ENCODE data around the gene ST6GAL1.
A peak's percentile ranks its signal among the peaks of the same experiment; 100 is the strongest.
"Not testable (repeated sequence)": the region's sequence is repeated elsewhere in the genome, so short reads cannot be mapped to it uniquely, and the experiment has no call there.

Gene ST6GAL1

GRCh38 chr3:186930143-186930640 is at the start of gene ST6GAL1:
TSS of gene ST6GAL1 (plus strand) at chr3:186930526. CDS start at chr3:187042704, 112,178 bp downstream.
- peak; percentile 63 for DNase-seq (ENCODE audit: low spot score)

DNA sequence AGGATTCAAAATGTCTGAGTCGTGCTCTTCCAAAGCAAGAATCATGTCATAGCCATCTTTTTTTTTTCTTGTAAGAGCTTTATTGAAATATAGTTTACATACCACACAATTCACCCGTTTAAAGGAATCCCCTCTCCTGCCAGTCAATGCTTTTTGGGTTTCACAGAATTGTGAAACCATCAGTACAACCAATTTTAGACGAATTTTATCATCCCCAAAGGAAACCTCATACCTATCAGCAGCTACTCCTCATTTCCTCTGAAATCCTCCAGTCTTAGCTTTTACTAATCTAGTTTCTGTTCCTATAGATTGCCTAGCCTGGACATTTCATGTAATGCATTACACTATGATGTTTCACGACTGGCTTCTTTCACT is 48.2 kb upstream of the ST6GAL1 start:
- no peak for DNase-seq (ENCODE audit: low spot score)

- DNase-seq (ENCODE audit: low spot score): peak; percentile 66
Measured at GRCh38 chr3:186882881-186883685, 47.2 kb upstream of the ST6GAL1 start.

- DNase-seq (ENCODE audit: low spot score): no peak
Measured at GRCh38 chr3:186883686-186884058, 46.7 kb upstream of the ST6GAL1 start.

GRCh38 chr3:186884868-186885267 is 45.5 kb upstream of the ST6GAL1 start:
- not testable (repeated sequence) for DNase-seq (ENCODE audit: low spot score)

- DNase-seq (ENCODE audit: low spot score): no peak
Measured at GRCh38 chr3:186886202-186886981, 43.9 kb upstream of the ST6GAL1 start.

DNA sequence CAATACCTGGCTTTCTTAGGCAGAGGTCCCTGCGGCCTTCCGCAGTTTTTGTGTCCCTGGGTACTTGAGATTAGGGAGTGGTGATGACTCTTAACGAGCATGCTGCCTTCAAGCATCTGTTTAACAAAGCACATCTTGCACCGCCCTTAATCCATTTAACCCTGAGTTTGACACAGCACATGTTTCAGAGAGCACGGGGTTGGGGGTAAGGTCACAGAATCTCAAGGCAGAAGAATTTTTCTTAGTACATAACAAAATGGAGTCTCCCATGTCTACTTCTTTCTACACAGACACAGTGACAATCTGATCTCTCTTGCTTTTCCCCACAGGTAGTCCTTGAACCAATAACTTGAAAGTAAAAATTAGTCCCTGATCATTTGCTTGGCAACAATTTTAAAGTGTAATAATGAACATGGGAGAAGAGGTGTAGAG is 42.8 kb upstream of the ST6GAL1 start:
- not testable (repeated sequence) for DNase-seq (ENCODE audit: low spot score)

GRCh38 chr3:186888569-186888968 is 41.8 kb upstream of the ST6GAL1 start:
- DNase-seq (ENCODE audit: low spot score): no peak

- not testable (repeated sequence) for DNase-seq (ENCODE audit: low spot score)
Measured at GRCh38 chr3:186889698-186890097, 40.6 kb upstream of the ST6GAL1 start.

- DNase-seq (ENCODE audit: low spot score): no peak
Measured at GRCh38 chr3:186890911-186891310, 39.4 kb upstream of the ST6GAL1 start.

DNA sequence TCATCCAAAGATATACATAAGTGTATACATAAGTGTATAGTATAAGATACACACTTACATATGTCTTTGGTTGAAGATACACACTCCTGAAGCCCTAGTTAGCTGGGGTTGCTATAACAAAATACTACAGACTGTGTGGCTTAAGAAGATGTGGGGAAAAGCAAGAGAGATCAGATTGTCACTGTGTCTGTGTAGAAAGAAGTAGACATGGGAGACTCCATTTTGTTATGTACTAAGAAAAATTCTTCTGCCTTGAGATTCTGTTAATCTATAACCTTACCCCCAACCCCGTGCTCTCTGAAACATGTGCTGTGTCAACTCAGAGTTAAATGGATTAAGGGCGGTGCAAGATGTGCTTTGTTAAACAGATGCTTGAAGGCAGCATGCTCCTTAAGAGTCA is 37.3 kb upstream of the ST6GAL1 start:
- not testable (repeated sequence) for DNase-seq (ENCODE audit: low spot score)

DNA sequence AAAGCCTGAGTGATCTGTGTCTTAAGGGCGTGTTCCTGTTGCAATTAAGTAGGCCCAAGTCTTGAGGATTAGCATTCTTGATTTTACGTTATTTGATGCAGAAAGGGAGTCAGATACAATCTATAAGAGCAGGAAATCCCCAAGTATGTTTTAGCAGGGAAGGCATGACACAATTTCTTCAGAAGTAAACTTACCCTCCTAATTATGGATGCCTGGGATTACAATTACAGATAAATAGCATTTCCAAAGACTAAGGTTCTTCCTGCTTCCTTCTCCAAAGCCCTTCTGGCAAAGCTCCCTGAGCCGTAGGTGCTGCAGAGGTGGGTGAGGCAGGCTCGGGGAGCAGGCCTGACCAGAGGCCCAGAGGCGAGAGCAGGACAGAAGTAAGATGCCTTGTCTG is 34.9 kb upstream of the ST6GAL1 start:
- no peak for DNase-seq (ENCODE audit: low spot score)

GRCh38 chr3:186896006-186896405 is 34.3 kb upstream of the ST6GAL1 start:
- no peak for DNase-seq (ENCODE audit: low spot score)

DNA sequence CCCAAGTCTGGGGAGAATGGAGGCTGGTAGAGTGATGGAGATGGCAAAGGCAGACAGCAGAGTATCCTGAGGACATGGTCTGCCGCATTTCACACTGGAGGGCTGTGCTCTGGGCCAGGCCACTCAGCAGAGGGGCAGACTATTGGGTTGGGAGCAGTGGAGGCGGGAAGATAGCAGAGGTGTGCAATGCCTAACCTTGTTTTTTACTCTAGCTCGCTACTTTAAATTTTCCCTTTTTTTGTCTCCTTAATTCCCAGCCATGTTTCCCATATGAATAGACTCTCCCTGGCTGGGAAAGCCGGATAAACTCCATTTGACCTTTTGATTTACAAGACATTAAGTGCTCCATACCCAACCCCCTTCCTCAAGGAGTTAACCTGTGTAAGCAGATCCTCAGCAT is 33.5 kb upstream of the ST6GAL1 start:
- no peak for DNase-seq (ENCODE audit: low spot score)

DNA sequence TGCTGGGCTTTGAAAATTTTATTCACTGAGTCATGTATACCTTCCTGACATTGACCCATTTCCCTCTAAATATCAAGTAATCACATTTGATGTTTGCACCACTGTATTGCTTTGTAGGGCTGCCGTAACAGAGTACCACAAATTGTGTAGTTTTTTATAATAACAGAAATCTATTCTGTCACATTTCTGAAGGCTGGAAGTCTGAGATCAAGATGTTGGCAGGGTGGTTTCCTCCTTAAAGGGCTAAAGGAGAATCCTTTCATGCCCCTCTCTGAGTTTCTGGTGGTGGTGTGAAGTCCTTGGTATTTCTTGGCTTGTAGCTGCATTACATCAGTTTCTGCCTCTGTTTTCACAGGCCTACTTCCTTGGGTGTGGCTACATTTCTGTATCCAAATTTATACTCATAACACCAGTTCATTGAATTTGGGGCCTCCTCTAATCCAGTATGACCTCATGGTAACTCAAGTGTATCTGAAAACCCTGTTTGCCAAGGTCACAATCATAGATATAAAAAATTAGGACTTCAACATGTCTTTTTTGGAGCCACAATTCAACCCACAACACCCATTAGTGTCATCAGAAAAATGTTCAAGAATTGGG is 29.1 kb upstream of the ST6GAL1 start:
- peak; percentile 30 for DNase-seq (ENCODE audit: low spot score)

DNA sequence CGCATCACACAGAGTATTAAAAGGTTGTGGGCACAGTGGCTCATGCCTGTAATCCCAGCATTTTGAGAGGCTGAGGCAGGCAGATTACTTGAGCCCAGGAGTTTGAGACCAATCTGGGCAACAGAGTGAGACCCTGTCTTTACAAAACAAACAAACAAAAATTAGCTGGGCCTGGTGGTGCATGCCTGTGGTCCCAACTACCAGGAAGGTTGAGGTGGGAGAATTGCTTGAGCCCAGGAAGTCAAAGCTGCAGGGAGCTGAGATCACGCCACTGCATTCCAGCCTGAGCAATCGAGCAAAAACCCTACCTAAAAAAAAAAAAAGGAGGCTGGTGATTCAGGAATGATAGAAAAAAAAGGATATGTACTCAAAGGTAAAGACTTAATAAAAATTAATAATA is 28.2 kb upstream of the ST6GAL1 start:
- no peak for DNase-seq (ENCODE audit: low spot score)

DNA sequence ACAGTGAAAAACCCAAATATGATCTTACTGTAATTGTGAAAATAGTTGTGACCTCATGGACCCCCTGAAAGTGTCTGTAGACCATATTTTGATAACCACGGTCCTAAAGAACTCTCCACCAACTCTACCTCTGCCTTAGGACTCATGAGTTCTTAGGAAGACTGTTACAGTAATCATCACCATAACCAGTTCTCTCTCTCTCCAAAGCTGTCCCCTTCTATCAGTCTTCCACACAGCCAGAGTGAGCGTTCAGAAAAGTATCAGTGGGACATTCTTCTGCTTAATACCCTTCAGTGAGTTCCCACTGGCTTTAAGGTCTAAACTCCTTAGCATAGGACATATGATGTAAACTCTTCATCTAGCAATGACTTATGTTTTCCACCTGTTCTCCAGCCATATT is 27.6 kb upstream of the ST6GAL1 start:
- DNase-seq (ENCODE audit: low spot score): no peak

DNA sequence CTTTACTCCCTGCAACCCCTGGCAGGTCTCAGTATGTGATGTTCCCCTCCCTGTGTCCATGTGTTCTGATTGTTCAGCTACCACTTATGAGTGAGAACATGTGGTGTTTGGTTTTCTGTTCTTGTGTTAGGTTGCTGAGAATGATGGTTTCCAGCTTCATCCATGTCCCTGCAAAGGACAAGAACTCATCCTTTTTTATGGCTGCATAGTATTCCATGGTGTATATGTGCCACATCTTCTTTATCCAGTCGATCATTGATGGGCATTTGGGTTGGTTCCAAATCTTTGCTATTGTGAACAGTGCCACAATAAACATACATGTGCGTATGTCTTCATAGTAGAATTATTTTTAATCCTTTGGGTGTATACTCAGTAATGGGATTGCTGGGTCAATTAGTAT is 26.6 kb upstream of the ST6GAL1 start:
- DNase-seq (ENCODE audit: low spot score): not testable (repeated sequence)

DNA sequence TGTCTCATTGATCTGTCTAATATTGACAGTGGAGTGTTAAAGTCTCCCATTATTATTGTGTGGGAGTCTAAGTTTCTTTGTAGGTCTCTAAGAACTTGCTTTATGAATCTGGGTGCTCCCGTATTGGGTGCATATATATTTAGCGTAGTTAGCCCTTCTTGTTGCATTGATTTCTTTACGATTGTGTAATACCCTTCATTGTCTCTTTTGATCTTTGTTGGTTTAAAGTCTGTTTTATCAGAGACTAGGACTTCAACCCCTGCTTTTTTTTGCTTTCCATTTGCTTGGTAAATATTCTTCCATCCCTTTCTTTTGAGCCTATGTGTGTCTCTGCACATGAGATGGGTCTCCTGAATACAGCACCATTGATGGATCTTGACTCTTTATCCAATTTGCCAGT is 23.3 kb upstream of the ST6GAL1 start:
- DNase-seq (ENCODE audit: low spot score): not testable (repeated sequence)

DNA sequence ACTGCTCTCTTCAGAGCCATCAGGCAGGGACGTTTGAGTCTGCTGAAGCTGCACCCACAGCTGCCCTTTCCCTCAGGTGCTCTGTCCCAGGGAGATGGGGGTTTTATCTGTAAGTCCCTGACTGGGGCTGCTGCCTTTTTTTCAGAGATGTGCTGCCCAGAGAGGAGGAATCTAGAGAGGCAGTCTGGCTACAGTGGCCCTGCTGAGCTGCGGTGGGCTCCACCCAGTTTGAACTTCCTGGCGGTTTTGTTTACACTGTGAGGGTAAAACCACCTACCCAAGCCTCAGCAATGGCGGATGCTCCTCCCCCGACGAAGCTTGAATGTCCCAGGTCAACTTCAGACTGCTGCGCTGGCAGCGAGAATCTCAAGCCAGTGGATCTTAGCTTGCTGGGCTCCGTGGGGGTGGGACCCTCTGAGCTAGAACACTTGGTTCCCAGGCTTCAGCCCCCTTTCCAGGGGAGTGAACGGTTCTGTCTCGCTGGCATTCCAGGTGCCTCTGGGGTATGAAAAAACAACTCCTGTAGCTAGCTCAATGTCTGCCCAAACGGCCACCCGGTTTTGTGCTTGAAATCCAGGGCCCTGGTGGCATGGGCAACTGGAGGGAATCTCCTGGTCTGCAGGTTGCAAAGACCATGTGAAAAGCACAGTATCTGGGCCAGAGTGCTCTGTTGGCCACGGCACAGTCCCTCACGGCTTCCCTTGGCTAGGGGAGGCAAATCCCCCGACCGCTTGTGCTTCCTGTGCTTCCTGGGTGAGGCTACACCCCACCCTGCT is 21.1 kb upstream of the ST6GAL1 start:
- peak; percentile 52 for DNase-seq (ENCODE audit: low spot score)

DNA sequence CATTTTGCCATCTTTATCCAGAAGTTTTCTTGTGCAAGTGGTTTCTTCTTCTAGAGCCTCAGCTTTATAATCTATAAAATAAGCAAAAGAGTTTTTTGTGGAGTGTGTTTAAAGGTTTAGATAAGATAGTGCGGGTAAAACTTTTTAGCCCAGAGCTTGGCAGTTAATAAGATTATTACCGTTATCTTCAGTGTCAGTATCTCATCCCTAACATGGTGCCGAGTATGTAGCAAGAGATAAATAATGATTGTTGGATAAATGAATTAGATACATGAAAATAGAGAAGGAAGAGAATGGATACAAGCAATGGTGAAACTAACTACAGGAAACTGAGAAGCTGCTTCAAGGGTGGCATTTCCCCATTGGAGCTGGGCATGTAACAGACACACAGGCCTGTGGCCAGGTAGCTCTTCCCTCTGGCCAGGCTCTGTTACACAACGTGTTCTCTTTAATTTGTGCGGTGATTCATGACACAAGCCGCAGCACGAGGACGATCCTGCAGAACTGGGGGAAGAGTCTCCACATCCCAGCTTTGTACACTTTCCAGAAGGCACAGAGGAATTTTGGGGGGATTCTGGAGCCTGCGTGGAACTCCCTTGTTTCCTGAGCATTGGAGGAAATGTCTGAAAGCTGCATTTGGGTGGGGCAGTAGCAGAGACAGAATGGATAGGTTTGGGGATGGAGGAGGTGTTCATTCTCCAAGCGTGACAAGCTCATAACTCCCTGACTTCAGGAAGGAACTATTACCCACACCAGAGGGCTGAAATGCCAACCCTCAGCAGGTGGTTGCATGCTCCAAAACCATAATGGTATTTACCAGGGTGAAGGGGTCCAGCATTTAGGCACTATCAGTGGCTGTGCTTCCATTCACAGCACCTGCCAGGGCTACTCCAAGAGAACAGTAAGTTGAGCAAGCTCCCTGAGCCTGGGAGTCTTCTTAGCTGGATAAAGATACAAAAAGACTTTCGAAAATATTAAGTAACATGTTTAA is 14.2 kb upstream of the ST6GAL1 start:
- peak; percentile 79 for DNase-seq (ENCODE audit: low spot score)
